UCSD-AML1 (cell line): Measurements from ENCODE around the gene EHMT1.
"Not testable (repeated sequence)": the region's sequence is repeated elsewhere in the genome, so short reads cannot be mapped to it uniquely, and the experiment has no call there.

Experiments
- DNase-seq: peaks from one replicate; lab custom pipeline; 2025; ENCODE audit not compliant: unreplicated experiment; lab: John Stamatoyannopoulos, UW

The EHMT1 gene

DNA sequence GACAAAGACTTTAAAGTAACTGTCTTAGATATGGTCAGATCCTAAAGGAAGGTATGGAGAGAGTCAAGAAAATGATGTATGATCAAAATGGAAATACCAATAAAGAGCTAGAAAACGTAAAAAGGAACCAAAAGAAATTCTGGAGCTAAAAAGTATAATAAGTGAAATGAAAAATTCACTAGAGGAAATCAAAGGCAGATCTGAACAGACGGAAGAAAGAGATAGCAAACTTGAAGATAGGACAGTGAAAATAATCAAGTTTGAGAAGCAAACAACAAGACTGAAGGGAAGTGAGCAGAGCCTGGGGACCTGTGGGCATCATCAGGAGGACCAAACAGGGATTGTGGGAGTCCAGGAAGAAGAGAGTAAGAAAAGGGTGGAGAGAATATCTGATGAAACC, 115.4 kb downstream of the EHMT1 start:
- no peak for DNase-seq

DNA sequence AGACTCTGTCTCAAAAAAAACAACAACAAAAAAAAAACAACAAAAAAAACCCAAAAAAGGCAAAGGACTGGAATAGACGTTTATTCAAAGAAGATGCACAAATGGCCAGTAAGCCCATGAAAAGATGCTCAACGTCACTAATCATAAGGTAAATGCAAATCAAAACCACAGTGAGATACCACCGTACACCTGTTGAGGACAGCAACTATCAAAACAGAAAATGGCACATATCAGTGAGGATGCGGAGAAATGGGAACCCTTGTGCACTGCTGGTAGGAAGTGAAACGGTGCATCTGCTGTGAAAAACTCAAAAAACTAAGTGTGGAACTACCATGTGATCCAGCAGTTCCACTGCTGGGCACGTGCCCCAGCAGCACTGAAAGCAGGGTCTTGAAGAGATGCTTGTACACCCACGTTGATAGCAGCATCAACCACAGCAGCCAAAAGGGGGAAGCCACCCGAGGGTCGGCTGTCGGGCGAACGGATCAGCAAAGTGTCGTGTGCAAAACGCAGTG, 119.4 kb downstream of the EHMT1 start:
- not testable (repeated sequence) for DNase-seq

DNA sequence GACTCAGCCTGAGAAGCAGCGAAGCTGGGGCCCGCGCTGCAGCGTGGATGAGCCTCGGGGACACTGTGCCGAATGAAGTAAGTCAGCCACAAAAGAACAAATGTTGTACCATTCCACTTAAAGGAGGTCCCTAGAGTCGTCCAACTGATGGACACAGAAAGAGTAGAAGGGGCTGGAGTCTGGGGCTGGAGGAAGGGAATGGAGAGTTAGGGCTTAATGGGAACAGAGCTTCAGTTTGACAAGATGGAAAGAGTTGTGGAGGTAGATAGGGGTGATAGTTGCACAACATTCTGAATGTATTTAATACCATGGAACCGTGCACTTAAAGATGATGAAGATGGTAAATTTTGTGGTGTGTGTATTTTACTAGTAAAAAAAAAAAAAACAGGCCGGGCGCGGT, 119.9 kb downstream of the EHMT1 start:
- no peak for DNase-seq

DNA sequence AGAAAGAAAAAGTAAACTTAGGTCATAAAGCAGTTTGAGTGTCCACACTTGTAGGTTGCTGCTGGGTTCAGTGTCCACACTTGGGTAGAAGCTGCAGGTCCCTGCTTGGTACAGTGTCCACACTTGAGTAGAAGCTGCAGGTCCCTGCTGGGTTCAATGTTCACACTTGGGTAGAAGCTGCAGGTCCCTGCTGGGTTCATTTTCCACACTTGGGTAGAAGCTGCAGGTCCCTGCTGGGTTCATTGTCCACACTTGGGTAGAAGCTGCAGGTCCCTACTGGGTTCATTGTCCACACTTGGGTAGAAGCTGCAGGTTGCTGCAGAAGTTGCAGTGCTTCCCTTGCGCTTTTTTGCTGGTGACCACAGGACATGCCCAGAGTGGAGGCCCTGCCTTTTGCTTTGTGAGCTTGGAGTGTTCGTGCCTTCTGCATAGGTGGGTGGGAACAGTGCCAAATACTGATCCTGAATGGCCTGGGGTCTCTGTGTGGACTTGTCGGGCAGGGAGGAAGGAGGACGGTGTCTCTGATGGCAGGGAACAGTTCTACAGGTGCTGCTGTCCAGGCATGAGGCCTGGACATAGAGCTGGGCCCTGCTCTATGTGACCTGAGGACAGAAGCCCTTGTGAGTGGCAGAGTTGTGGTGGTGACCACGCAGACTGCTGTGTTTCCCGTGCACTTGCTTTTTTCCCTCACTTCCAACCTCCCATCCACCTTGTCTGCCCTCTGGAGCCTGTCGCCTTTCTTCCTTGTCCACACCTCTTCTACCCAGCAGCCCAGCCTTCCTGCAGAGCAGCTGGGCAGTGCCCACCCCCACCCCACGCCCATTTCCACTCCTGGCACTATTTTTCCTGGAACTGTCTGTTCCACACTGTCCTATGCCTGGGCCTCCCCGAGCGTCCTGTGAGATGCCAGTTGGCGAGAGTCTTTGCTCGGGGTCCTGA, 120.8 kb downstream of the EHMT1 start:
- no peak for DNase-seq

DNA sequence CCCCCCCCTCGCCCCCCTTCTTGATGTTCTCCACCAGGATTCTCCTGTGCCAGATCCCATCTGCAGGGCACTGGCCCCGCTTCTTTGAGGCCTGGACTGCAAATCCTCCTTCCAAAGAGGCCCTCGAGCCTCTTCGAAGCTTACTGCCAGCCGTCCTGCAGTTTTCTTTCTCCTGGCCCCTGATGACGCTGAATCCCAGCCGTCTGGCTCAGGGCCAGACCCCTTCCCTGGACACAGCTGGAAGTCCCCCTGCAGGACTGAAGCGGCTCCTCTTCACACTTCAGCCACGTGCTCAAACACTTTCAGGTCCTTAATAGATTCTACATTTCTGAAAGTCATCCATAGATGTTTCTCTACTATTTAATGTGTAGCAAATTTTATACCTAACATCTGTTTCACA, 121.5 kb downstream of the EHMT1 start:
- DNase-seq: no peak

DNA sequence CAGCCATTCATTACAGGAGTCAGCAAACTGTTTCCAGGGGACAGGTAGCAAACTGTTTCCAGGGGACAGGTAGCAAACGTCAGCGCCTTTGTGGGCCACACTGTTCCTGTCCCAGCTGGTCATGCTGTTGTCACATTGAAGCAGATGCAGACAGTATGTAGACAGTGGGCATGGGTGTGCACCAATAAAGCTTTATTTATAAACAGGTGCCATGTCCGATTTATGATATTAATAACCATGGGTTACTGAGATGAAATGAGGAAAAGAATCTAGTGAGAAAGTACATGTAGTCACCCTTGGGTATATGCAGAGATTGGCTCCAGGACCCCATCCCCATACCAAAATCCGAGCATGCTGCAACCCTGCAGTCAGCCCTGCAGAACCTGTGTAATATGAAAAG, 122.5 kb downstream of the EHMT1 start:
- no peak for DNase-seq

DNA sequence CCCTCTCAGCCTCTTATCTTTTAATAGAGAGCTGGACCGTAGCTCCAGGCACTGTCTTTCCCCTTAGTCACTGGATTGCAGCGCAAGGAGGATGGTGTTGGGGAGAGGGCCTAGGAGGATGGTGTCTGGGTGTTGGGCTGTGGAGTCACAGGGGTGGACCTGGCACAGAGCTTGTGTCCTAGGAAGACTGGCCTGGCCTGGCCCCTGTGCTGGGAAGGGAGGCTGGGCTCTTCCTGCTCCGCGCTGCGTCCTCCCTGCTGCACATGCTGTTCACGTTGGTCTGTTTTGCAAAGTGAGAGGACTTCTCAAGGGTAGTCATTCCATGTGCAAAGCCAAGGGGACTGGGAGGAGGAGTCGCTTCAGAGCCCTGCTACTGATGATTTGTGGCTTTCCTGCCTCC, 123.9 kb downstream of the EHMT1 start:
- no peak for DNase-seq

DNA sequence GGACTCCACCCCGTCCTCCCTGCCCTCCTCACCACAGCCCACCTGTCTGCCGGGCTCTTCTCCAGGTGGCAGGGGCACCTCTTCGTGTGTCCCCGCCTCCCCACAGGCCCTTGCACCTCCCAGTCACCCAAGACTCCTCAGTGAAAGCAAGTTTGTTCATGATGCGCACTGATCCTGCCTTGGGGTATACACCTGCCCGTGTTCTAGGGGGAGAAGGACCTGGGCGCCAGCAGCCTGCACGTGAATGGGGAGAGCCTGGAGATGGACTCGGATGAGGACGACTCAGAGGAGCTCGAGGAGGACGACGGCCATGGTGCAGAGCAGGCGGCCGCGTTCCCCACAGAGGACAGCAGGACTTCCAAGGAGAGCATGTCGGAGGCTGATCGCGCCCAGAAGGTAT, 124.9 kb downstream of the EHMT1 start:
- no peak for DNase-seq

DNA sequence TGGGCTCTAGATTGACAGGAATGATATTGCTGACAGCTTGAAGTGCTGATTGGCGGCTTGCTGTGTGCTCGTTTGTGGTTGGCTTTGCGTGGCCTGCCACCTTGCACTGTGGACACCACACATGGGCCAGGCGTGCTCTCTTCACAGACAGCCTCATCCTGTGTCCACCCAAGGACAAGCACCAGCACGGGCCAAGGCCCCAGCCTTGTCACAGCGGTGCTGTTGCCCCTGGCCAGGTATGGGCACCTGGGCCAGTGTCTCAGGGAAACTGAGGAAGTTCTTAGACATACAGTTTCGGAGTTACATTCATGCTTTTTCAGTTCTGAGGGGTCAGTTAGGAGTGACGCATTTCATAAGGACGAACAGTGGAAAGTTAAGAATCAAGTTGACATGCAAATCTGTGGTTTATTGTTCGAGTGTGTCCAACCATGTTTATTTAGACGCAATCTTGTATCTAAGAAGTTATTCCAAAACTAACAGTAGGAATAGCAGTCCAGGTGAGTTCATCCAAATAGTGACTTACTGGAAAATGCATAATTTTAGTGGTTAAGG, 125.9 kb downstream of the EHMT1 start:
- DNase-seq: no peak

DNA sequence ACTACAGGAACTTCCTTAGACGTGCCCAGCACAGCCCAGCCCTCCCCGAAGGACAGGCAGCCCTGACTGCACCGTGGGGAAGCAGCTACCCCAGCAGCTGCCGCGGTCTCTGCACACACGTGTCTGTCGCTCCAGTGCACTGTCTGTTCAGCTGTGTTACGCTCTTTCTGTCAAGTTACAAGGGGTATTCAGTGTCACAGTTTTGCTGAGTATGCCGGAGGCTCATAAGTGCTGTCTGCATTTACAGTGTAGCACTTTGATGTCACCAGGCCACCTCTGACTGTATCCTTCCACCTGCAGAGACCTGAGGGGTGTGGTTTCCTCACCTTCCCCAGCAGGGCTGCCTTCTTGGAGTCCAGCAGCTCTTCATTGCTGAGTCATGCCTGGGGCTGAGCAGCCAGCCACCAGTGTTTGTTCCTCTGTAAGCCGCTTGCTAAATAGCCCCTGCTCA, 126.8 kb downstream of the EHMT1 start:
- no peak for DNase-seq

DNA sequence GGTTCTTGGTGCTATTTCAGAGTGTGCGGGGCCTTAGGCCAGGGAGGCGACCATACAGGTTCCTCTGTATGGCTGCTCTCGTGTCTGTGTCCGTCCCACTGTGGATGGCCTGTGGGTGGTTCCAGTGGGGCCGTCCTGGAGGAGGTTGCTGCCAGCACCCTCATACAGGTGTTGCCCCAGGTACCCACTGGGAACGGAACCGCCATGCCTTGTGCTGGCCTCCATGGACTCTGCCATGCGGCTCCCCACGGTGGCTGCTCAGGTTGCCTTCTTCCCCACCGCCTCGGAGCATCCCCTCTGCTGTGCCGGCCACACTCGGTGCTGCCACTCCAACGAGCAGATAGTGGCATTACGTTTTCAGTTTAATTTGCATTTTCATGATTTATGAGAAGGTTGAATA, 129.5 kb downstream of the EHMT1 start:
- no peak for DNase-seq

DNA sequence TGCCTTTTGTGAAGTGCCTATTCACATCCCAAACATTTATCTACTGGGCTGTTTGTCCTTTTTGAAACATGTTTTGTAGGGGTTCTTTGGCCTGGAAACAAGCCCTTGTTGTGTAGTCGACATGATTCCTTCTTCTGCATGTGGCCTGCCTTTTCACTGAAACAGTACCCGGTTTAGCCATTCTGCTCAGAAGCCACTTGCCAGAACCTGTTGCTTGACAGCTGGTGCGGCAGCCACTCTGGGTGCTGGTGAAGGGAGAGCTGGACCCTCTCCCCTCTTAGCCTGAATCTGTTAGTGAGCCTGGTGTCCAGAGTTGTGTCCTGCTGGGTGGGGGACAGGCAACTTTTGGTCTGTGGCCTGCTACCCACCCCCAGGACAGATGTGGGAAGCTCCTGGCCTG, 129.9 kb downstream of the EHMT1 start:
- DNase-seq: no peak

DNA sequence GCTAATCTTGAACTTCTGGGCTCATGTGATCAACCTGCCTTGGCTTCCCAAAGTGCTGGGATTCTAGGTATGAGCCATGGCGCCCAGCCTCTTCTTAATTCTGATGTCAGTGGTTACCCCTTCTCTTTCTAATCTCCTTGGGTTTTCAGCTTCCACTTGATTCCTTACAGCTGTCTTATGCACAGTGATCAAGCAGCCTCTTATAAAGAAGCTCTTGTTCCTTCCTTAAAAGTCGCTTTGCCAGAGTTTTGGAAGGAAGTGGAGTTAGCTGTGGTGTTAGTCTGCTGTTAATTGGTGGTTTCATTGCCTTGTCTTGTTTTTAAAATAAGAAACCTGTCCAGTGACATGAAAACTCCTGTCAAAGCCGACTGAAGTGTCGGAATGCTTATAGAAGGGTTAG, 130.7 kb downstream of the EHMT1 start:
- no peak for DNase-seq

DNA sequence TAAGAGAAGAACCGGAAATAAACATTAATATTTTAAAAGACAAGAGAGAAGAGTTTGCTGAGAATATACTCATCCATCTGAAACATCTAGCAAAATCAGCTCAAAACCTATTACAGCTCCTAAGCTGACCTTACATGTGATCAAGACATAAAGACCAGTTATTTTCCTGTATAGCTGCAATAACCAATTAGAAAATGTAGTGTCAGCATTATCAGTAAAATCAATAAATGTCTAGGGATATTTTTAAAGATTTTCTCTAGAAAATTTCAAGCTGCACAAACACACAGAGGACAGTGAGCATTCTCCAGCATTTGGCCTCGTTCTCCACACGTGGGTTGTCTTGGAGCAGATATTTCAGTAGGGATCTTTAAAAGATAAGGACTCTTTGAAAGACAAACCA, 131.2 kb downstream of the EHMT1 start:
- no peak for DNase-seq

DNA sequence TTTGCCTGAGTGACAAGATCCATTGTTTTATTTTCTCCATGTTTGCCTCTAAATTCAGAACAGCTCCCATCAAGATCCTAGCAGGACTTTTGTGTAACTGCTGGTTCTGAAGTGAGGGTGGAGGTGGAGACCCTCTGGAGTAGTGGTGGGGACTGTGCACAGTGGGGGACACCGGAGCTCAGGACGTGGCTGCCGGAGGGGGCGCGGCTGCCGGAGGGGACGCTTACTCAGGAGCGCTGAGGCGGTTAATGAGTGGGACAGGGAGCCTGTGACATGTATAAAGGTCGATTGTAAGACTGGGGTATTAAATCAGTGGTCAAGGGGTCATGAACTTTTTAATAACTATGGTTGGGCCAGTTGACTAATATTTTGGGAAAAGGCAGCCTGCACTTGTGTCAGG, 131.8 kb downstream of the EHMT1 start:
- no peak for DNase-seq

DNA sequence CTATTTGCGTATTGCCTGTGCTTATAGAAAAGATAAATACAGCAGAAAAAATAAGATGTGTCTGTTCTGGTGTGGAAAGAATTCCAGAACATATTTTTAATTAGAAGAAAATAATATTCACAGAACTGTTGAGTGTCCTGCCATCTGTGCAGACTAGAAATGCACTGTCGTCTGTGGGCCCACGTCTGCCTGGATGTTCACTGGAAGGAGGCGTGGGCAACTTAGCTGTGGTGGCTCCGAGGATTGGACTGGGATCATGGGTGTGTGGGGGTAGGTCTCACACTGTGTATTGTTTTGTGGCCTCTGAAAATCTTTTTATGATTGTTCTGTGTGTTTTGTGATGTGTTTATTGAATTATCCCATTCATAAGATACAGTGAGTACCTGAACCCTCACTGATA, 132.8 kb downstream of the EHMT1 start:
- no peak for DNase-seq

DNA sequence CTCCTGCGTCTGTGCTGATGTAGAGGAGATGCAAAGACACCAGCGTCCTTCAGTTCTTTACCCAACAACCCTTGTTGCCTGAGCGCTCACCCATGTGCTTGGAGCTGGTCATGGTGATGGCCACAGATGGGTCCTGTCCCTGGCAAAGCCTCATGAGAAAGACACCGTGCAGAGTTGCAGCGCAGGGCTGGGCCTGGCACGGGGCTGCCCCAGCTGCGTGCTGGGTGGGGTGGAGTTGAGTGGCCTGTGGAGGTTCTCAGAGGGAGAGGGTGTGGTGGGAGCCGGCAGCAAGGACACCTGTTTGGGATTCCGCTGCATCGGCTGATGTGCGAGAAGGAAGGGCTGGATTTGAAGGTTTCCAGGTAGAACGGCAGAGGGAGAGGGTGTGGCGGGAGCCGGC, 133.6 kb downstream of the EHMT1 start:
- no peak for DNase-seq

DNA sequence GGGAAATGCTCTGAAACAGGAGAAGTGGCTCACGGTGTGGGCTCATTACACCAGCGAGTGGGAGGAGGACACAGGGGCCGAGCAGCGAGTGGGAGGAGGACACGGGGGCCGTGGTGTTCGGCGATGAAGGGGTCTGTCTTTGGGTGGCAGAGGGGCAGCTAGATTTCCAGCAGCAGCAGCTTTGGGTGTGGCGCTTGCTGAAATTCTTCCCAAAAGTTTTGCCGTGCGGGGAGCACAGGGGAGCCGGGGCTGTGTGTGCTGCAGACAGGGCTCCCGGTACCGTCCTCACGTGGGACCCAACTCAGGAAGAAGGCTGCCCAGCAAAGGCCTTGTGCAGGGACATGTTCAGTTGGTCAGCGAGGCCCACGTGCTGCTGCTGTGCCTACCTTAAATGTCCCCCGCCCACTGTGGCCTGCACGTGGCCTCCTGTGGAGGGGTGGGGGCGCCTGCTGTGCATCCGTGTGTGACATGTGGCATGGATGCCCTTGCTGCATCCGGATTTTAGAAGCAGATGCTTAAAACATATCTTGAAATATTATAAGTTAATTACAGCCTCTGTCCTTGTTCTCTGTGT, 134.5 kb downstream of the EHMT1 start:
- DNase-seq: no peak

DNA sequence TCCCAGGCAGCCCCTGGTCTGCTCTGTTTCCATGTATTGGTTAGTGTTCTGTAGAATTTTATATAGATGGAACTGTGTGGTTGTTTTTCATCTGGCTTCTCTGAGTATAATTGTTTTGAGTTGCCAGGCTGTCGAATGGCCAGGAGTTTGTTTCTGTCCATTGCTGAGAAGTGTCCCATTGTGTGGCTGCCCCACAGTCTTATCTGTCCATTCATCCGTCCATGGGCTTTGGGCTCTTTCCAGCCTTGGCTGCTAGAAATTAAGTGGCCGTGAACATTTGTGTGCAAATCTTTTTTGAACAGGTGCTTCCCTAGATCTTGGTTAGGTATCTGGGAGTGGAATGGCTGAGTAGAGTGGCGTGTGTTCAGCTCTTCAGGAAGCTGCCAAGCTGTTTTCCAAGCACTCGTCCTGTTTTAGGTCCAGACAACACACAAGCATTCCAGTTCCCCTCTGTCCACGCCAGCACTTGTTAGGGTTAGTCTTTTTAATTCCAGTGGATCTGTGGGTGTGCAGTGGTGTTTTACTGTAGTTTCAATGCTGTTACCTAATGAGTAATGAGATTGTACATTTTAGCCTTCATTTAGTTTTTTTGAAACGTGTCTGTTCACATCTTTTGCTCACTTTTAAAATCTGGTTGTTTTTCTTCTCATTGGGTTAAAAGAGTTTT, 136.6 kb downstream of the EHMT1 start:
- no peak for DNase-seq

DNA sequence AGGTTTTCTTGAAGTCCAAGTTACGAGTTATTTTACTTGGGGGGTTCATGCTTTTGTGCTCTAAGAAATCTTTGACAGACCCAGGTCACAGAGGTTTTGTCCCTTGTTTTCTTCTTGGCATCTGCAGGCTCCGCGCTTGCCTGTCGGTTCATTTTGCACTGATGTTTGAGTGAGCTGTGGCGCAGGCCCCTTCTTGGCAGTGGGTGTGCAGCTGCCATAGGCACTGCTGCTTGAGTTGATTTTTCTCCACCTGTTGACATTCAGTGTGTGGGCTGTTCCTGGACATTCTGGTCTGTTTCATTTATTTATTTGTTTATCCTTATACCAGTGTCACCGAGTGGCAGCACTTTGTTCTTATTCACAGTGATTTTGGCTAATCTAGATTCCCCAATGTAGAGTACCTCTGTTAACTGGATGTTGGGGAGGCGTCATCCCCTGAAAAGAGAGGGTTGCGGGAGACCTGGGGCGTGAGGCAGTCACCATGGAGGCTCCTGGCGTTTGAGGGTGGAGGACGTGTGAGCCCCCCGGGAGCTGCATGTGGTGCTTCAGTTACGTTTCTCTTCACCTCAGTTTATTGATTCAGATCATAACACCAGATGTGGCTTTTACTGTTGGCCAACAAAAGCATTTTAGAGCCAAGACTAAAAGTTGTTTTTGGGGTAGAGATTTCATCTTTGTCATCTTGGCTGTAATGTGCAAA, 137.4 kb downstream of the EHMT1 start:
- no peak for DNase-seq

DNA sequence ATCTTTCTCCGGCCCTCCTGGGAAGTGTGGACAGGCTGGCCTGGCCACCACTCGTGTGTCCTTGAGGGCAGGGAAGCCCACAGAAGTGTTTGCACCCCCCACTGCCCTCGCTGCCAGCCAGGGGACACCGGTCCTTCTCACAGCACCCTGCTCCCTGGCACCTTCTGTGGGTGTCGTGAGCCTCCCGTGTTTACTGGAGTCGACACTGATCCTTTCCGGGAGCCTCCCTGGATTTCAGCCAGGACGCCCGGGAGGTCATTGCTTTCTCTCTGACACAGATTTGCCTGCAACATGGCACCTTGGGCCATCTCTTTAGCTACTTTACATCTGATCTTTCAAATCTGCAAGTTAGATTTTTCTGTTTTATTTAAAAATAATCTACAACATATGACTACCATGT, 138.3 kb downstream of the EHMT1 start:
- DNase-seq: no peak
